Measurements from ENCODE around the gene APH1B.

DNA sequence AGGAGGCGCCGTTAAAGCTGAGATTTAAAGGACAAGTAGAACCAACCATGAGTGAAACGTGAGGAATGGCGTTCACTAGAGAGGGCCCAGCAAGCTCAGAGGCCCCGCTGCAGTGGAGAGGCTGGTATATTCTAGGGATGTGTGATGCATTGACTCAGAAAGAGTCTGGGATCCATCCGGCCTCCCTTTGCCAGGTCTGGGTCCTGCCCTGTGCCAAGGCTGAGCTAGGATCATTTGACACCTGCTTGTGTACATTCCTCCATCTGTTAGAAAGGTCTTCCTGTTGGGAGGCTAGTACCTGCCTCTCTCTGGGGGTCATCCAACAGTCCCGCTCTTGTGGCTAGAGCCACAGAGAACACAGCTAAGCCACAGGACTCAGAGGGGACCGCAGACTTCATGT, 75.9 kb downstream of the APH1B start:
- TF ChIP-seq, protein P1, sequence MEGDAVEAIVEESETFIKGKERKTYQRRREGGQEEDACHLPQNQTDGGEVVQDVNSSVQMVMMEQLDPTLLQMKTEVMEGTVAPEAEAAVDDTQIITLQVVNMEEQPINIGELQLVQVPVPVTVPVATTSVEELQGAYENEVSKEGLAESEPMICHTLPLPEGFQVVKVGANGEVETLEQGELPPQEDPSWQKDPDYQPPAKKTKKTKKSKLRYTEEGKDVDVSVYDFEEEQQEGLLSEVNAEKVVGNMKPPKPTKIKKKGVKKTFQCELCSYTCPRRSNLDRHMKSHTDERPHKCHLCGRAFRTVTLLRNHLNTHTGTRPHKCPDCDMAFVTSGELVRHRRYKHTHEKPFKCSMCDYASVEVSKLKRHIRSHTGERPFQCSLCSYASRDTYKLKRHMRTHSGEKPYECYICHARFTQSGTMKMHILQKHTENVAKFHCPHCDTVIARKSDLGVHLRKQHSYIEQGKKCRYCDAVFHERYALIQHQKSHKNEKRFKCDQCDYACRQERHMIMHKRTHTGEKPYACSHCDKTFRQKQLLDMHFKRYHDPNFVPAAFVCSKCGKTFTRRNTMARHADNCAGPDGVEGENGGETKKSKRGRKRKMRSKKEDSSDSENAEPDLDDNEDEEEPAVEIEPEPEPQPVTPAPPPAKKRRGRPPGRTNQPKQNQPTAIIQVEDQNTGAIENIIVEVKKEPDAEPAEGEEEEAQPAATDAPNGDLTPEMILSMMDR (conservative IDR thresholded peaks at IDR 0.05; ENCODE audit: low read depth, low read length) = no peak
- TF ChIP-seq EZH2 (IDR thresholded peaks at IDR 0.05; ENCODE audit: borderline replicate concordance, low read depth, low read length, poor library complexity, severe bottlenecking) = no peak
